ENCODE measurements around the gene CDC5L.
A peak's percentile ranks its signal among the peaks of the same experiment; 100 is the strongest.

The CDC5L gene

GRCh38 chr6:44475417-44475778, 87.9 kb downstream of the CDC5L start:
- peaks cover 5% of the 10 kb centered on the region; the same call in 1 of the 2 replicates for H3K27me3 ChIP-seq (ENCODE audit: insufficient read depth, low read length)
- H3K9ac ChIP-seq (ENCODE audit: low read length): no peak overlapping the region
- H4K20me1 ChIP-seq (ENCODE audit: insufficient read depth, low read length): no peaks in the 10 kb centered on the region
- H3K79me2 ChIP-seq (ENCODE audit: insufficient read depth, low read length): no peaks in the 10 kb centered on the region
- no peaks in the 10 kb centered on the region for H3K36me3 ChIP-seq (ENCODE audit: insufficient read depth, low read length)
- H3K27ac ChIP-seq (ENCODE audit: low read depth, low read length, poor library complexity, severe bottlenecking): no peak overlapping the region
- H3F3A ChIP-seq (ENCODE audit: insufficient read depth, low read length): no peaks in the 10 kb centered on the region
- H3K9me2 ChIP-seq (ENCODE audit: low read depth, low read length): no peaks in the 10 kb centered on the region
- H2AFZ ChIP-seq (ENCODE audit: low read length): no peak overlapping the region
- no peaks in the 10 kb centered on the region for H3K9me3 ChIP-seq (ENCODE audit: low read length)
- H3K4me1 ChIP-seq (ENCODE audit: insufficient read depth, low read length, severe bottlenecking): no peaks in the 10 kb centered on the region
- no peak for TF ChIP-seq EZH2 (IDR thresholded peaks at IDR 0.05; ENCODE audit: borderline replicate concordance, low read length)
- no peak for TF ChIP-seq CTCF (IDR thresholded peaks at IDR 0.05; ENCODE audit: low read length)
- no peak overlapping the region for H3K4me3 ChIP-seq (ENCODE audit: low read depth, low read length, poor library complexity, severe bottlenecking)
- no peak overlapping the region for H3K4me2 ChIP-seq (ENCODE audit: low read length)

- Histone ChIP-seq H3F3A (ENCODE audit: insufficient read depth, low read length) (no peaks in the 10 kb centered on the region), H2AFZ (ENCODE audit: low read length) (no peak overlapping the region), H3K4me3 (ENCODE audit: low read depth, low read length, poor library complexity, severe bottlenecking) (no peak overlapping the region), H3K79me2 (ENCODE audit: insufficient read depth, low read length) (no peaks in the 10 kb centered on the region), H3K4me2 (ENCODE audit: low read length) (no peak overlapping the region), H3K27ac (ENCODE audit: low read depth, low read length, poor library complexity, severe bottlenecking) (no peak overlapping the region), H3K9ac (ENCODE audit: low read length) (no peak overlapping the region), H3K36me3 (ENCODE audit: insufficient read depth, low read length) (no peaks in the 10 kb centered on the region), H3K27me3 (ENCODE audit: insufficient read depth, low read length) (peaks cover 5% of the 10 kb centered on the region; the same call in 1 of the 2 replicates), H3K9me2 (ENCODE audit: low read depth, low read length) (no peaks in the 10 kb centered on the region), H4K20me1 (ENCODE audit: insufficient read depth, low read length) (no peaks in the 10 kb centered on the region), H3K9me3 (ENCODE audit: low read length) (no peaks in the 10 kb centered on the region), H3K4me1 (ENCODE audit: insufficient read depth, low read length, severe bottlenecking) (no peaks in the 10 kb centered on the region)
- TF ChIP-seq CTCF (IDR thresholded peaks at IDR 0.05; ENCODE audit: low read length) (peak; percentile 81), EZH2 (IDR thresholded peaks at IDR 0.05; ENCODE audit: borderline replicate concordance, low read length) (no peak)
Observed at GRCh38 chr6:44475779-44476434, 88.4 kb downstream of the CDC5L start.

GRCh38 chr6:44476849-44477248, 89.3 kb downstream of the CDC5L start:
- no peaks in the 10 kb centered on the region for H3K4me1 ChIP-seq (ENCODE audit: insufficient read depth, low read length, severe bottlenecking)
- H3K36me3 ChIP-seq (ENCODE audit: insufficient read depth, low read length): no peaks in the 10 kb centered on the region
- no peak overlapping the region for H2AFZ ChIP-seq (ENCODE audit: low read length)
- H3K9ac ChIP-seq (ENCODE audit: low read length): no peak overlapping the region
- H3K9me2 ChIP-seq (ENCODE audit: low read depth, low read length): no peaks in the 10 kb centered on the region
- no peak overlapping the region for H3K4me3 ChIP-seq (ENCODE audit: low read depth, low read length, poor library complexity, severe bottlenecking)
- H3K27ac ChIP-seq (ENCODE audit: low read depth, low read length, poor library complexity, severe bottlenecking): no peak overlapping the region
- no peaks in the 10 kb centered on the region for H3K9me3 ChIP-seq (ENCODE audit: low read length)
- TF ChIP-seq EZH2 (IDR thresholded peaks at IDR 0.05; ENCODE audit: borderline replicate concordance, low read length): no peak
- no peak for TF ChIP-seq CTCF (IDR thresholded peaks at IDR 0.05; ENCODE audit: low read length)
- no peaks in the 10 kb centered on the region for H3F3A ChIP-seq (ENCODE audit: insufficient read depth, low read length)
- peaks cover 5% of the 10 kb centered on the region; the same call in 1 of the 2 replicates for H3K27me3 ChIP-seq (ENCODE audit: insufficient read depth, low read length)
- no peaks in the 10 kb centered on the region for H3K79me2 ChIP-seq (ENCODE audit: insufficient read depth, low read length)
- H3K4me2 ChIP-seq (ENCODE audit: low read length): no peak overlapping the region
- H4K20me1 ChIP-seq (ENCODE audit: insufficient read depth, low read length): no peaks in the 10 kb centered on the region

Data from OCI-LY1 (cell line).